ENCODE data around the gene KRTAP27-1.
A peak's percentile ranks its signal among the peaks of the same experiment; 100 is the strongest.

KRTAP27-1 gene

GRCh38 chr21:30337276-30337744 is at the start of gene KRTAP27-1:
Gene KRTAP27-1, minus strand, starts transcription at chr21:30337694. Its CDS starts 26 bp downstream, at chr21:30337668.
- DNase-seq, result no peak

- DNase-seq, result no peak
Observed at GRCh38 chr21:30382201-30382600, 44.7 kb upstream of the KRTAP27-1 start.

- no peak for DNase-seq
Observed at GRCh38 chr21:30372139-30372770, 34.8 kb upstream of the KRTAP27-1 start, which contains the start of gene KRTAP13-2. Gene KRTAP13-2, minus strand, starts transcription at chr21:30372271. Its CDS starts 58 bp downstream, at chr21:30372213.

GRCh38 chr21:30355906-30356305 is 18.4 kb upstream of the KRTAP27-1 start:
- DNase-seq, result no peak

- no peak for DNase-seq
Observed at GRCh38 chr21:30354308-30355005, 17.0 kb upstream of the KRTAP27-1 start.

GRCh38 chr21:30351534-30351933 is 14.0 kb upstream of the KRTAP27-1 start:
- no peak for DNase-seq

- peak; percentile 43 for DNase-seq
Observed at GRCh38 chr21:30349572-30349971, 12.1 kb upstream of the KRTAP27-1 start.

GRCh38 chr21:30348506-30348905 is 11.0 kb upstream of the KRTAP27-1 start, which contains the start of gene KRTAP23-1:
Gene KRTAP23-1, minus strand, starts transcription at chr21:30348606. Its CDS starts 0 bp downstream, at chr21:30348606.
- peak; percentile 51 for DNase-seq

- no peak for DNase-seq
Observed at GRCh38 chr21:30345014-30345413, 7.5 kb upstream of the KRTAP27-1 start.

GRCh38 chr21:30340714-30341573 is 3.5 kb upstream of the KRTAP27-1 start:
- DNase-seq, result peak; percentile 61

- DNase-seq, result no peak
Observed at GRCh38 chr21:30338717-30339116, 1.2 kb upstream of the KRTAP27-1 start.

- no peak for DNase-seq
Observed at GRCh38 chr21:30337772-30338171, 278 bp upstream of the KRTAP27-1 start.

- no peak for DNase-seq
Observed at GRCh38 chr21:30336596-30336995, 898 bp downstream of the KRTAP27-1 start.

GRCh38 chr21:30333736-30334135 is 3.8 kb downstream of the KRTAP27-1 start:
- DNase-seq, result no peak

GRCh38 chr21:30332681-30333080 is 4.8 kb downstream of the KRTAP27-1 start:
- DNase-seq, result no peak

- DNase-seq, result no peak
Observed at GRCh38 chr21:30329203-30329875, 8.2 kb downstream of the KRTAP27-1 start.

- DNase-seq, result no peak
Observed at GRCh38 chr21:30326390-30326789, 11.1 kb downstream of the KRTAP27-1 start.

- no peak for DNase-seq
Observed at GRCh38 chr21:30320215-30320614, 17.3 kb downstream of the KRTAP27-1 start, which contains the start of gene KRTAP26-1. Gene KRTAP26-1, minus strand, starts transcription at chr21:30320315. Its CDS starts 280 bp downstream, at chr21:30320035.

- DNase-seq, result no peak
Observed at GRCh38 chr21:30315701-30316100, 21.8 kb downstream of the KRTAP27-1 start.

GRCh38 chr21:30306884-30307283 is 30.6 kb downstream of the KRTAP27-1 start:
- peak; percentile 59 for DNase-seq

GRCh38 chr21:30305136-30305535 is 32.4 kb downstream of the KRTAP27-1 start:
- DNase-seq, result no peak

- DNase-seq, result no peak
Observed at GRCh38 chr21:30289215-30289614, 48.3 kb downstream of the KRTAP27-1 start, which contains the start of gene KRTAP25-1. Gene KRTAP25-1, minus strand, starts transcription at chr21:30289514. Its CDS starts 24 bp downstream, at chr21:30289490.
